Fibroblast of lung (primary cell): ENCODE data around the gene LDLRAD4.

Experiments used
- CTCF ChIP-seq, 2 donors: IDR thresholded peaks in 1 of 2; conservative IDR thresholded peaks in 1 of 2; 1 replicate in 1 of 2; 2 replicates in 1 of 2; pipeline ENCODE4 v1.5.1; 2011 to 2012; ENCODE audit warnings: low read length in 2 of 2, control low read depth in 1 of 2, inconsistent platforms in 1 of 2, low read depth in 1 of 2, mild to moderate bottlenecking in 1 of 2
- EZH2 ChIP-seq: IDR thresholded peaks from 2 replicates; pipeline ENCODE4 v1.5.1; 2012; ENCODE audit warnings: low read length, control low read depth, mild to moderate bottlenecking; ENCODE audit errors: missing control alignments

GRCh38 chr18:13291745-13292447 lies 73.3 kb downstream of the LDLRAD4 start:
- TF ChIP-seq CTCF (conservative IDR thresholded peaks at IDR 0.05 in 1 of 2, IDR thresholded peaks at IDR 0.05 in 1 of 2; ENCODE audit: low read depth in 1 of 2, low read length in 2 of 2), result no peak
- no peak for TF ChIP-seq EZH2
